HepG2 (cell line): ENCODE data around the gene STEAP1.

Experiments used
- CC2D1A ChIP-seq: sonication (generic); formaldehyde crosslinking; IDR thresholded peaks from 2 replicates; pipeline ENCODE4 v1.8.1; 2023; ENCODE audit warnings: mild to moderate bottlenecking, missing genetic modification reagents
- HNRNPLL ChIP-seq: fragments of 200-400 bp; formaldehyde crosslinking; IDR thresholded peaks from 2 replicates; pipeline ENCODE4 v1.6.1; 2017; ENCODE audit warnings: mild to moderate bottlenecking, low read depth, low read length; ENCODE audit not compliant: poor library complexity, severe bottlenecking
- KAT7 ChIP-seq: IDR thresholded peaks from 2 replicates; pipeline ENCODE4 v1.6.1; 2018; ENCODE audit warnings: borderline replicate concordance, missing compliant biosample characterization
- ZNF782 ChIP-seq: sonication (generic); formaldehyde crosslinking; IDR thresholded peaks from 2 replicates; pipeline ENCODE4 v1.4.0; 2020; ENCODE audit warnings: missing genetic modification reagents, mild to moderate bottlenecking, borderline replicate concordance
- ZSCAN22 ChIP-seq: sonication (generic); formaldehyde crosslinking; IDR thresholded peaks from 2 replicates; pipeline ENCODE4 v1.4.0; 2020; ENCODE audit warnings: mild to moderate bottlenecking, missing genetic modification reagents
- TF ChIP-seq, protein P1 (sequence below): sonication (generic); formaldehyde crosslinking; IDR thresholded peaks from 2 replicates; pipeline ENCODE4 v1.4.0; 2020; ENCODE audit warnings: low read depth, mild to moderate bottlenecking, missing genetic modification reagents

DNA sequence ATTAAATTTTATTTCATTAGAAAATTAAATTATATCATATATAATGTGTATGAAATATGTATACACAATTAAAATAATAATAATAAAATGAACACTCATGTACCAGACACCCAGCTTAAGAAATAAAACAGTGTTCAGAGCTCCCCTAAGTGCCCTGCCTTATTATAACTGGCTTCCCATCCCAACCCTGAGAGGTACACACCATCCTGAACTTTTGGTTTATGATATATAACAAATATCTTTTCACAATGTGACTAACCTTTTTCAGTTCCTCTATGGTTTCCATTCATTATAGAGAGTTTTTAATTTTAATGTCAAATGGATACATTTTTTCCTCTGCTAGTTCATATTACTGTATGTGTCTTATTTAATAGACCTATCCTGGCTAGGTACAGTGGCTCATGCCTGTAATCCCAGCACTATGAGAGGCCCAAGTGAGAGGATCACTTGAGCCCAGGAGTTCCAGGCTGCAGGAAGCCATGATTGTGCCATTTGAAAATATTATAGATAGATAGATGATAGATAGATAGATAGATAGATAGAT is 33.3 kb downstream of the STEAP1 start:
- TF ChIP-seq HNRNPLL (no peak), KAT7 (CRISPR knock-in tag) (no peak), CC2D1A (CRISPR knock-in tag) (no peak), ZNF782 (CRISPR knock-in tag) (no peak), ZSCAN22 (CRISPR knock-in tag) (no peak)
- TF ChIP-seq, protein P1, sequence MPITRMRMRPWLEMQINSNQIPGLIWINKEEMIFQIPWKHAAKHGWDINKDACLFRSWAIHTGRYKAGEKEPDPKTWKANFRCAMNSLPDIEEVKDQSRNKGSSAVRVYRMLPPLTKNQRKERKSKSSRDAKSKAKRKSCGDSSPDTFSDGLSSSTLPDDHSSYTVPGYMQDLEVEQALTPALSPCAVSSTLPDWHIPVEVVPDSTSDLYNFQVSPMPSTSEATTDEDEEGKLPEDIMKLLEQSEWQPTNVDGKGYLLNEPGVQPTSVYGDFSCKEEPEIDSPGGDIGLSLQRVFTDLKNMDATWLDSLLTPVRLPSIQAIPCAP (CRISPR knock-in tag) = no peak
